Nephron progenitor cell (in vitro differentiated cells): ENCODE measurements around the gene PRR15L.

ENCODE experiments used
- DNase-seq: peaks from one replicate; pipeline ENCODE4 v3.0.0; 2021
- H3K27ac Mint-ChIP-seq: 2 replicates; pipeline ENCODE4 v1.8.0; 2021; ENCODE audit warnings: mild to moderate bottlenecking, moderate library complexity, mixed read lengths
- H3K27me3 Mint-ChIP-seq: 2 replicates; pipeline ENCODE4 v1.8.0; 2021; ENCODE audit warnings: mild to moderate bottlenecking, low read depth, mixed read lengths; ENCODE audit not compliant: poor library complexity
- H3K36me3 Mint-ChIP-seq: 2 replicates; pipeline ENCODE4 v1.8.0; 2021; ENCODE audit warnings: low read depth, mixed read lengths
- H3K4me1 Mint-ChIP-seq: 2 replicates; pipeline ENCODE4 v1.8.0; 2021; ENCODE audit warnings: mixed read lengths
- H3K4me3 Mint-ChIP-seq: 2 replicates; pipeline ENCODE4 v1.8.0; 2021; ENCODE audit warnings: mild to moderate bottlenecking, moderate library complexity, mixed read lengths
- H3K9me3 Mint-ChIP-seq: 2 replicates; pipeline ENCODE4 v1.8.0; 2021; ENCODE audit warnings: mild to moderate bottlenecking, moderate library complexity, mixed read lengths
- CTCF ChIP-seq: fragments of 200-600 bp; sonication (generic); IDR thresholded peaks from 2 replicates; pipeline ENCODE4 v1.5.0; 2021; ENCODE audit warnings: antibody characterized with exemption

The PRR15L gene

GRCh38 chr17:47978324-47978723 is 20.6 kb upstream of the PRR15L start:
- Mint-ChIP-seq H3K9me3 (no peaks in the 10 kb centered on the region), H3K4me1 (peaks cover 56% of the 10 kb centered on the region), H3K36me3 (peaks cover 65% of the 10 kb centered on the region), H3K27me3 (peaks cover 11% of the 10 kb centered on the region), H3K4me3 (no peak overlapping the region), H3K27ac (no peak overlapping the region)
- DNase-seq = peak; percentile 80
- TF ChIP-seq CTCF = peak; percentile 74

GRCh38 chr17:47975823-47976205 is 18.1 kb upstream of the PRR15L start:
- H3K27ac Mint-ChIP-seq = no peak overlapping the region
- DNase-seq = no peak
- no peak for TF ChIP-seq CTCF
- H3K4me3 Mint-ChIP-seq = no peak overlapping the region
- H3K9me3 Mint-ChIP-seq = no peaks in the 10 kb centered on the region
- H3K4me1 Mint-ChIP-seq = peaks cover 49% of the 10 kb centered on the region
- H3K27me3 Mint-ChIP-seq = peaks cover 11% of the 10 kb centered on the region
- peaks cover 63% of the 10 kb centered on the region for H3K36me3 Mint-ChIP-seq

- TF ChIP-seq CTCF = no peak
- H3K27me3 Mint-ChIP-seq = peaks cover 10% of the 10 kb centered on the region
- H3K4me3 Mint-ChIP-seq = no peak overlapping the region
- DNase-seq = no peak
- peaks cover 49% of the 10 kb centered on the region for H3K4me1 Mint-ChIP-seq
- peaks cover 58% of the 10 kb centered on the region for H3K36me3 Mint-ChIP-seq
- H3K9me3 Mint-ChIP-seq = no peaks in the 10 kb centered on the region
- H3K27ac Mint-ChIP-seq = no peak overlapping the region
Measured at GRCh38 chr17:47975189-47975822, 17.6 kb upstream of the PRR15L start.

- Mint-ChIP-seq H3K4me3 (no peak overlapping the region), H3K27ac (no peak overlapping the region)
Measured at GRCh38 chr17:47973541-47973940, 15.9 kb upstream of the PRR15L start.

GRCh38 chr17:47970725-47971499 is 13.2 kb upstream of the PRR15L start, which contains the start of gene CDK5RAP3:
Gene CDK5RAP3 (plus strand): TSS chr17:47971113. CDS start chr17:47971147, 34 bp downstream.
- peak within 1 kb of the TSS; percentile 89 for H3K4me3 Mint-ChIP-seq
- peak within 1 kb of the TSS; percentile 90 for H3K27ac Mint-ChIP-seq
- H3K27me3 Mint-ChIP-seq = peaks cover 8% of the 10 kb centered on the region
- DNase-seq = peak; percentile 100
- peak; percentile 97 for TF ChIP-seq CTCF
- H3K36me3 Mint-ChIP-seq = peaks cover 22% of the 10 kb centered on the region
- H3K4me1 Mint-ChIP-seq = peaks cover 39% of the 10 kb centered on the region
- H3K9me3 Mint-ChIP-seq = peaks cover 3% of the 10 kb centered on the region

More at GRCh38 chr17:47973541-47973940, 15.9 kb upstream of the PRR15L start:
- no peak for TF ChIP-seq CTCF
- H3K4me1 Mint-ChIP-seq = peaks cover 41% of the 10 kb centered on the region
- H3K36me3 Mint-ChIP-seq = peaks cover 40% of the 10 kb centered on the region
- DNase-seq = no peak
- H3K27me3 Mint-ChIP-seq = peaks cover 3% of the 10 kb centered on the region
- H3K9me3 Mint-ChIP-seq = peaks cover 3% of the 10 kb centered on the region
